GM06990 (cell line): ENCODE measurements around the gene DOK6.

Experiments used
- DNase-seq: peaks from one replicate; pipeline ENCODE4 v3.0.0-alpha.2; 2011; ENCODE audit not compliant: insufficient read length; ENCODE audit errors: extremely low read depth
- H3K27me3 ChIP-seq: replicated peaks from 2 replicates; pipeline ENCODE4 v1.6.0; 2011; ENCODE audit warnings: low read length; ENCODE audit not compliant: control insufficient read depth, insufficient read depth
- H3K36me3 ChIP-seq: 2 replicates; pipeline ENCODE4 v1.5.1; 2011; ENCODE audit warnings: low read length; ENCODE audit not compliant: control insufficient read depth, insufficient read depth
- H3K4me3 ChIP-seq: replicated peaks from 2 replicates; pipeline ENCODE4 v1.5.1; 2011; ENCODE audit warnings: low read depth, mild to moderate bottlenecking, control low read depth, low read length
- TF ChIP-seq, protein P1 (sequence below): IDR thresholded peaks from 2 replicates; pipeline ENCODE4 v1.5.1; 2011; ENCODE audit warnings: low read length, control low read depth, mild to moderate bottlenecking, inconsistent platforms; ENCODE audit not compliant: insufficient read depth, poor library complexity, severe bottlenecking

Gene DOK6

DNA sequence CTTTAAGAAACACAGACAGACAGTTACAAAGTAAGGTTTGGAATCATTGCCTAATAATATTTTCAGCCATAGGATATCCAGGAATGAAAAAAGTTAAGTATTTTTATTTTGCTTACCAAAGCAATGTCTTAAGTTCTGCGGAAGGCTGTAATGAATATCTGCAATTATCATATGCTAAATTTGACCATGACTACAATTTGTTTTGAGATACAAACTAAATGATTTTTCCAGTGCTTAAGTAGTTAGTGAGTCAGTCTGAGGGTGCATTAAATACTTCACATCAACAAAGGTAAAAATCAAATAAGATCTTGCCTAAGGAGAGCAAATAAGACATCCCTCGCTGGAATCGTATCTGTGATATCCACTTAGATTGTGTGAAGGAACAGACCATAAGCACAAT lies 297.0 kb downstream of the DOK6 start:
- no peaks in the 10 kb centered on the region for H3K36me3 ChIP-seq
- no peak overlapping the region for H3K4me3 ChIP-seq
- TF ChIP-seq, protein P1, sequence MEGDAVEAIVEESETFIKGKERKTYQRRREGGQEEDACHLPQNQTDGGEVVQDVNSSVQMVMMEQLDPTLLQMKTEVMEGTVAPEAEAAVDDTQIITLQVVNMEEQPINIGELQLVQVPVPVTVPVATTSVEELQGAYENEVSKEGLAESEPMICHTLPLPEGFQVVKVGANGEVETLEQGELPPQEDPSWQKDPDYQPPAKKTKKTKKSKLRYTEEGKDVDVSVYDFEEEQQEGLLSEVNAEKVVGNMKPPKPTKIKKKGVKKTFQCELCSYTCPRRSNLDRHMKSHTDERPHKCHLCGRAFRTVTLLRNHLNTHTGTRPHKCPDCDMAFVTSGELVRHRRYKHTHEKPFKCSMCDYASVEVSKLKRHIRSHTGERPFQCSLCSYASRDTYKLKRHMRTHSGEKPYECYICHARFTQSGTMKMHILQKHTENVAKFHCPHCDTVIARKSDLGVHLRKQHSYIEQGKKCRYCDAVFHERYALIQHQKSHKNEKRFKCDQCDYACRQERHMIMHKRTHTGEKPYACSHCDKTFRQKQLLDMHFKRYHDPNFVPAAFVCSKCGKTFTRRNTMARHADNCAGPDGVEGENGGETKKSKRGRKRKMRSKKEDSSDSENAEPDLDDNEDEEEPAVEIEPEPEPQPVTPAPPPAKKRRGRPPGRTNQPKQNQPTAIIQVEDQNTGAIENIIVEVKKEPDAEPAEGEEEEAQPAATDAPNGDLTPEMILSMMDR: no peak
- no peaks in the 10 kb centered on the region for H3K27me3 ChIP-seq
- no peak for DNase-seq

- Histone ChIP-seq H3K36me3 (no peaks in the 10 kb centered on the region), H3K4me3 (no peak overlapping the region)
- TF ChIP-seq, protein P1: no peak
Measured at GRCh38 chr18:69701305-69701704, 300.6 kb downstream of the DOK6 start.

GRCh38 chr18:69703461-69703860 lies 302.8 kb downstream of the DOK6 start:
- H3K27me3 ChIP-seq: no peaks in the 10 kb centered on the region
- TF ChIP-seq, protein P1: no peak
- H3K36me3 ChIP-seq: no peaks in the 10 kb centered on the region
- DNase-seq: no peak
- no peak overlapping the region for H3K4me3 ChIP-seq

More at GRCh38 chr18:69701305-69701704, 300.6 kb downstream of the DOK6 start:
- DNase-seq: no peak
- no peaks in the 10 kb centered on the region for H3K27me3 ChIP-seq

- H3K27me3 ChIP-seq: no peaks in the 10 kb centered on the region
- no peak for DNase-seq
- H3K36me3 ChIP-seq: no peaks in the 10 kb centered on the region
- H3K4me3 ChIP-seq: no peak overlapping the region
- TF ChIP-seq, protein P1: no peak
Measured at GRCh38 chr18:69705987-69706386, 305.3 kb downstream of the DOK6 start.

DNA sequence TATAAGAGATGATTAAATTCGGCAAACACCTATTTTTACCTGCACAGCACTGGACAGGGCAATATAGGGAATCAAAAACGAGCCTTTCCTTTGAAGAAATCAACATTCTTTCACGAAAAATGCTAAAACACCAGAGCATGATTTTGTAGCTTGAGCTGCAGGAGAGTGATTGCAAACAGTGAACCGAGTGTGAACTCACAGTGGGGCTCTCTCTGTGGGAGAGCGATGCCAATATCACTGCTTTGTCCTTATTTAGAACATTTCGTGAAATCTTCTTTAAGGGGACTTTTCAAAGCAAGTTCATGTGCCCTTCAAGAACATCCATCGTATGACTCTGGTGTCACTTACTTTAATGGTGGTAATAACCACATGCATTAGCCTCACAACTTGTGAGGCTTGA lies 308.2 kb downstream of the DOK6 start:
- TF ChIP-seq, protein P1: no peak
- Histone ChIP-seq H3K4me3 (no peak overlapping the region), H3K36me3 (no peaks in the 10 kb centered on the region), H3K27me3 (no peaks in the 10 kb centered on the region)
- DNase-seq: no peak

GRCh38 chr18:69715191-69715795 lies 314.6 kb downstream of the DOK6 start:
- H3K4me3 ChIP-seq: no peak overlapping the region
- H3K27me3 ChIP-seq: no peaks in the 10 kb centered on the region
- TF ChIP-seq, protein P1: no peak
- DNase-seq: no peak
- no peaks in the 10 kb centered on the region for H3K36me3 ChIP-seq
